ENCODE measurements around the gene SLC26A1. TPM values are rescaled to one million over a fixed set of nuclear protein-coding genes. Genes with fewer than 3 reads are reported as not detected.
"Not testable (repeated sequence)": the region's sequence is repeated elsewhere in the genome, so short reads cannot be mapped to it uniquely, and the experiment has no call there.

SLC26A1 gene
- total RNA-seq, 1 experiment from 2014 or later: 0.22 TPM

GRCh38 chr4:978957-979701 lies 14.1 kb downstream of the SLC26A1 start (continued):
- TF ChIP-seq REST (IDR thresholded peaks at IDR 0.05; ENCODE audit: low read depth): no peak

GRCh38 chr4:976016-976415 lies 17.2 kb downstream of the SLC26A1 start:
- H3K79me2 ChIP-seq (ENCODE audit: insufficient read depth, low read length); H4K20me1 ChIP-seq (ENCODE audit: insufficient read depth); H3K4me2 ChIP-seq (ENCODE audit: low read length); H3K36me3 ChIP-seq (ENCODE audit: control insufficient read depth in 1 of 2, insufficient read depth in 2 of 2, low read length in 2 of 2); H3K9ac ChIP-seq (ENCODE audit: low read length); DNase-seq (ENCODE audit: low read depth, low spot score); BruUV-seq (replicated peaks); H3K9me2 ChIP-seq (ENCODE audit: insufficient read depth); RAD21 ChIA-PET (ENCODE audit: low non-redundant PET in 1 of 2, low total read pairs in 2 of 2, uncharacterized antibody in 2 of 2, unreplicated experiment in 2 of 2); POLR2A ChIA-PET; H3K4me3 ChIP-seq (replicated peaks in 1 of 2; ENCODE audit: low read depth in 1 of 2, low read length in 2 of 2); H3K27ac ChIP-seq (ENCODE audit: low read depth, low read length); ATAC-seq; CTCF ChIA-PET; H3K27me3 ChIP-seq (ENCODE audit: insufficient read depth, low read length); intact Hi-C loops (cut with micrococcal nuclease); H2AFZ ChIP-seq (ENCODE audit: low read depth, low read length, poor library complexity, severe bottlenecking); H3K9me3 ChIP-seq (ENCODE audit: control insufficient read depth in 1 of 2, insufficient read depth in 1 of 2, low read depth in 1 of 2, low read length in 2 of 2): not testable (repeated sequence)
- peaks cover 9 to 24% of the 10 kb centered on the region in 2 experiments; a peak in 3 of 4 replicates for H3K4me1 ChIP-seq (ENCODE audit: control insufficient read depth in 1 of 2, insufficient read depth in 2 of 2, low read length in 2 of 2)

GRCh38 chr4:974668-975067 lies 18.5 kb downstream of the SLC26A1 start:
- no peak for ATAC-seq
- Histone ChIP-seq H2AFZ (ENCODE audit: low read depth, low read length, poor library complexity, severe bottlenecking) (no peak overlapping the region), H3K36me3 (ENCODE audit: control insufficient read depth in 1 of 2, insufficient read depth in 2 of 2, low read length in 2 of 2) (no peaks in the 10 kb centered on the region), H4K20me1 (ENCODE audit: insufficient read depth) (no peaks in the 10 kb centered on the region), H3K27ac (ENCODE audit: low read depth, low read length) (no peak overlapping the region), H3K4me2 (ENCODE audit: low read length) (no peak overlapping the region), H3K9me2 (ENCODE audit: insufficient read depth) (no peaks in the 10 kb centered on the region), H3K79me2 (ENCODE audit: insufficient read depth, low read length) (no peaks in the 10 kb centered on the region), H3K9ac (ENCODE audit: low read length) (no peak overlapping the region), H3K4me3 (replicated peaks in 1 of 2; ENCODE audit: low read depth in 1 of 2, low read length in 2 of 2) (no peak overlapping the region), H3K4me1 (ENCODE audit: control insufficient read depth in 1 of 2, insufficient read depth in 2 of 2, low read length in 2 of 2) (peaks cover 9 to 24% of the 10 kb centered on the region in 2 experiments; a peak in 3 of 4 replicates), H3K9me3 (ENCODE audit: control insufficient read depth in 1 of 2, insufficient read depth in 1 of 2, low read depth in 1 of 2, low read length in 2 of 2) (no peaks in the 10 kb centered on the region), H3K27me3 (ENCODE audit: insufficient read depth, low read length) (no peaks in the 10 kb centered on the region)
- no peak for DNase-seq (ENCODE audit: low read depth, low spot score)
- intact Hi-C loops (cut with micrococcal nuclease): no loop called here
- BruUV-seq (replicated peaks): no TSS peak
- RAD21 ChIA-PET (ENCODE audit: low non-redundant PET in 1 of 2, low total read pairs in 2 of 2, uncharacterized antibody in 2 of 2, unreplicated experiment in 2 of 2): no interaction called here
- CTCF ChIA-PET: no interaction called here
- POLR2A ChIA-PET: no interaction called here
- no peak for TF ChIP-seq EGR1 (IDR thresholded peaks at IDR 0.05; ENCODE audit: low read depth)
- no peak for TF ChIP-seq SIN3A (IDR thresholded peaks at IDR 0.05; ENCODE audit: low read depth)
- no peak for TF ChIP-seq ELF1 (IDR thresholded peaks at IDR 0.05; ENCODE audit: borderline replicate concordance, low read depth)
- TF ChIP-seq YY1 (IDR thresholded peaks at IDR 0.05; ENCODE audit: extremely low read depth, insufficient replicate concordance, low read depth, low read length): no peak
- TF ChIP-seq SP1 (IDR thresholded peaks at IDR 0.05; ENCODE audit: low read depth): no peak
- no peak for TF ChIP-seq CEBPB (IDR thresholded peaks at IDR 0.05; ENCODE audit: low read depth)
- TF ChIP-seq CTCF (IDR thresholded peaks at IDR 0.05 in 2 of 3, conservative IDR thresholded peaks at IDR 0.05 in 1 of 3; ENCODE audit: borderline replicate concordance in 1 of 3, insufficient read depth in 1 of 3, low read depth in 2 of 3, low read length in 2 of 3): no peak
- no peak for TF ChIP-seq ZFX (IDR thresholded peaks at IDR 0.05)
